Nephron progenitor cell (in vitro differentiated cells): ENCODE data around the gene CACNA2D3.

Experiments used
- DNase-seq: peaks from one replicate; pipeline ENCODE4 v3.0.0; 2021
- H3K27ac Mint-ChIP-seq: 2 replicates; pipeline ENCODE4 v1.8.0; 2021; ENCODE audit warnings: mild to moderate bottlenecking, moderate library complexity, mixed read lengths
- H3K27me3 Mint-ChIP-seq: 2 replicates; pipeline ENCODE4 v1.8.0; 2021; ENCODE audit warnings: mild to moderate bottlenecking, low read depth, mixed read lengths; ENCODE audit not compliant: poor library complexity
- H3K36me3 Mint-ChIP-seq: 2 replicates; pipeline ENCODE4 v1.8.0; 2021; ENCODE audit warnings: low read depth, mixed read lengths
- H3K4me1 Mint-ChIP-seq: 2 replicates; pipeline ENCODE4 v1.8.0; 2021; ENCODE audit warnings: mixed read lengths
- H3K4me3 Mint-ChIP-seq: 2 replicates; pipeline ENCODE4 v1.8.0; 2021; ENCODE audit warnings: mild to moderate bottlenecking, moderate library complexity, mixed read lengths
- H3K9me3 Mint-ChIP-seq: 2 replicates; pipeline ENCODE4 v1.8.0; 2021; ENCODE audit warnings: mild to moderate bottlenecking, moderate library complexity, mixed read lengths
- TF ChIP-seq, protein P1 (sequence below): fragments of 200-600 bp; sonication (generic); IDR thresholded peaks from 2 replicates; pipeline ENCODE4 v1.5.0; 2021; ENCODE audit warnings: antibody characterized with exemption

CACNA2D3 gene

DNA sequence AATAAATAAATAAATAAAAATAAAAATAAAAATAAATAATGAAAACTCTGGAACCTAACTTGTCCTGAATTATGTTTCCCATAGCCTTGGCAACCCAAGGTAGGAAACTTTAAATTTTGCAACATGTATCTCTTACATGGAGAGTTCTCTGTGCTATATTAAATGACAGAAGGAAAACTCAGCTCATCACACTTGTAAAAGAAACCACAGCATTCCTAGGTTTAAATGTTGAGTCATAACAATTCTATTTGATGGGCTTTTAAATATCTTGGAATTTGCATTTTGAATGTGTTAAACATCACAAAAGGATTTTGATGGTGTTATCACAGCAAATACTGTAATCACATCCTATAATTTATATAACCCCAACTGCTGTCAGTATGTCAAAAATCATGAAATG, 661.3 kb downstream of the CACNA2D3 start:
- no peak overlapping the region for H3K27ac Mint-ChIP-seq
- no peak for DNase-seq
- H3K9me3 Mint-ChIP-seq = peaks cover 16% of the 10 kb centered on the region
- peaks cover 12% of the 10 kb centered on the region for H3K27me3 Mint-ChIP-seq
- no peaks in the 10 kb centered on the region for H3K36me3 Mint-ChIP-seq
- H3K4me1 Mint-ChIP-seq = peaks cover 9% of the 10 kb centered on the region
- TF ChIP-seq, protein P1, sequence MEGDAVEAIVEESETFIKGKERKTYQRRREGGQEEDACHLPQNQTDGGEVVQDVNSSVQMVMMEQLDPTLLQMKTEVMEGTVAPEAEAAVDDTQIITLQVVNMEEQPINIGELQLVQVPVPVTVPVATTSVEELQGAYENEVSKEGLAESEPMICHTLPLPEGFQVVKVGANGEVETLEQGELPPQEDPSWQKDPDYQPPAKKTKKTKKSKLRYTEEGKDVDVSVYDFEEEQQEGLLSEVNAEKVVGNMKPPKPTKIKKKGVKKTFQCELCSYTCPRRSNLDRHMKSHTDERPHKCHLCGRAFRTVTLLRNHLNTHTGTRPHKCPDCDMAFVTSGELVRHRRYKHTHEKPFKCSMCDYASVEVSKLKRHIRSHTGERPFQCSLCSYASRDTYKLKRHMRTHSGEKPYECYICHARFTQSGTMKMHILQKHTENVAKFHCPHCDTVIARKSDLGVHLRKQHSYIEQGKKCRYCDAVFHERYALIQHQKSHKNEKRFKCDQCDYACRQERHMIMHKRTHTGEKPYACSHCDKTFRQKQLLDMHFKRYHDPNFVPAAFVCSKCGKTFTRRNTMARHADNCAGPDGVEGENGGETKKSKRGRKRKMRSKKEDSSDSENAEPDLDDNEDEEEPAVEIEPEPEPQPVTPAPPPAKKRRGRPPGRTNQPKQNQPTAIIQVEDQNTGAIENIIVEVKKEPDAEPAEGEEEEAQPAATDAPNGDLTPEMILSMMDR = no peak
- H3K4me3 Mint-ChIP-seq = no peak overlapping the region

DNA sequence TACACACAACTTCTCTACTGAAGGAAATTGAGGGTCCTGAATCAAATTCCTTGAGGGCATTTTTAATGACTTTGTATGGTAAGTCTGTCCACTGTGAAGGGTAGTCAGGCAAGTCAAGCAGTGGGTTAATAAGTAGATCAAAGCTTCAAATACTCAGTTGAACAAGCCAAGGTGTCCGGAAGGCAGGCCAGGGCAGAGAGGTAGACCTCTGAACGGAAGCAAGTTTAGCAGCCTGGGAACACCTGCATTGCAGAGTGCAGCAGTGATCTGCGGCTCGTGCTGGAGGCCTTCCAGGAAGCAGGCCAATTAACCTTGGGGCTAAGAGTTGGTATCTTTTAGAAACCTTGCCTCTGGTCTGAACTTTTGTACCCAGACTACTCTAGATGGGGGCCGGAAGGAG, 661.7 kb downstream of the CACNA2D3 start:
- TF ChIP-seq, protein P1 = no peak
- H3K4me3 Mint-ChIP-seq = no peak overlapping the region
- no peak overlapping the region for H3K27ac Mint-ChIP-seq
- H3K4me1 Mint-ChIP-seq = peaks cover 9% of the 10 kb centered on the region
- peaks cover 12% of the 10 kb centered on the region for H3K27me3 Mint-ChIP-seq
- DNase-seq = no peak
- no peaks in the 10 kb centered on the region for H3K36me3 Mint-ChIP-seq
- peaks cover 16% of the 10 kb centered on the region for H3K9me3 Mint-ChIP-seq

DNA sequence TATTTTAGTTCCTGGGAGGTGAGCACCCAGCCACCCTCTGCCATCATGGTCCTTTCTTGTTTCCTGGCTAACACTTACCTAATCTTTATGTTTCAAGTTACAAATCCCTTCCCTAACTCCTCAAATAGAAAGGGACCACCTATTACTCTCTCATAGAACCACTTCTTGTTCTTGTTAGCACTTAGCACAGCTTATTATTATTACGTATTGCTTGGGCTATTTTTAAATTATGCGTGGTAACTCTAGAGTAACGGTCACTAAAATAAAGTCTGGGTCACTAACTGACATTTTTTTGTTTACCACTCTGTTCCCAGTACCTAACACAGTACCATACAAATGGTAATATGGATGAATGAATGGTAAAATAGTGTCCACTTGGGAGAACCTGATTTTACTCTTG, 663.6 kb downstream of the CACNA2D3 start:
- H3K27me3 Mint-ChIP-seq = peaks cover 12% of the 10 kb centered on the region
- DNase-seq = no peak
- TF ChIP-seq, protein P1 = no peak
- H3K9me3 Mint-ChIP-seq = peaks cover 16% of the 10 kb centered on the region
- H3K4me3 Mint-ChIP-seq = no peak overlapping the region
- no peak overlapping the region for H3K27ac Mint-ChIP-seq
- no peaks in the 10 kb centered on the region for H3K36me3 Mint-ChIP-seq
- H3K4me1 Mint-ChIP-seq = no peaks in the 10 kb centered on the region

DNA sequence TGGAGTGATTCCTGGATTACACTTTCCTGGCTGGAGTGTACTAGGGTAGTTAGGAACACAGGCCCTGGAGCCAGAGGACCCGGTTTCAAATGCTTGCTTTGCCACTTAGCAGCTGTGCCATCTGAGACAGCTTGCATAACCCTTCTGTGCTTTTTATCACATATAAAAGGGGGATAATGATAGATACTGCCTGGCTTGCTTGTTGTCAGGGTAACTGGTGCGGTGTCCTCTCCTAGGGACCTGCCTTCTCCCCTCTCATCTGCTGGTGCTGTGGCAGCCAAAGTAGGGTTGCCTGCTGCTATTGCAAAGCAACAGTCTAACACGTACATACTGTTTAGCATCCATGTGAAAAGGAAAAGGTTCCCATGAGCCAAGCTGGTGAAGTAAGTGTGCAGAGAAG, 667.7 kb downstream of the CACNA2D3 start:
- TF ChIP-seq, protein P1 = no peak
- Mint-ChIP-seq H3K9me3 (peaks cover 25% of the 10 kb centered on the region), H3K27me3 (peaks cover 5% of the 10 kb centered on the region), H3K36me3 (peaks cover 4% of the 10 kb centered on the region), H3K4me3 (no peak overlapping the region), H3K4me1 (peaks cover 9% of the 10 kb centered on the region), H3K27ac (no peak overlapping the region)
- DNase-seq = no peak

DNA sequence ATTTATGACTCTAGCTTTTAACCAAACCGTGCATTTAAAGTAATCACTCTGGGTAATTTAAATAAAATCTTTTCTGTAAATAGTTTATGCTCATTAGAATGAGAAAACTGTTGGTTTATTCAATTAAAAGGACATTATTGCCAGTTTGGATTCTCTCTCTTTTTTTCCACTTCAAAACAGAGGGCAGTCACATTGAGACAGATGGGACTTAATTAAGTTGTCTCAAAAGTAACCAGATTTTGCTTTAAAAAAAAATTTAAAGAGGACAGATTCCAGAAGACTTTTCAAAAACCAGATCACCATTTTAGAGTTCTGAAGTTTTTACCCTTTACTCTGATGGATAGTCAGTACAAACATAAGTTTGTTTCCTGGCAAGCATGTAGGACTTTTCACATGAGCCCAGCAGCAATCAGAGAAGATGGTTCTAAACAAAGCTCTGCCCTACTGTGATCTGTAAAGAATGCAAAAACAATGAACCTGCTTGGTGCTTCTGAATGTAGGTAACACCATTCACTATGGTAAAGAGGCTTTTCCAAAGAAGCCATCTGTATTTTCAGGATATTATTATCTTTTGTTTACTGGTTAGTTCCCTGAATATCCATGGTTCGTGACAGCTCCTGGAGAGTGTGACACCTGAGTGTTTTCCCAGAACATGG, 669.3 kb downstream of the CACNA2D3 start:
- H3K4me3 Mint-ChIP-seq = no peak overlapping the region
- H3K4me1 Mint-ChIP-seq = peaks cover 9% of the 10 kb centered on the region
- H3K27ac Mint-ChIP-seq = no peak overlapping the region
- peaks cover 5% of the 10 kb centered on the region for H3K36me3 Mint-ChIP-seq
- no peaks in the 10 kb centered on the region for H3K27me3 Mint-ChIP-seq
- no peak for DNase-seq
- peaks cover 35% of the 10 kb centered on the region for H3K9me3 Mint-ChIP-seq
- TF ChIP-seq, protein P1 = no peak

DNA sequence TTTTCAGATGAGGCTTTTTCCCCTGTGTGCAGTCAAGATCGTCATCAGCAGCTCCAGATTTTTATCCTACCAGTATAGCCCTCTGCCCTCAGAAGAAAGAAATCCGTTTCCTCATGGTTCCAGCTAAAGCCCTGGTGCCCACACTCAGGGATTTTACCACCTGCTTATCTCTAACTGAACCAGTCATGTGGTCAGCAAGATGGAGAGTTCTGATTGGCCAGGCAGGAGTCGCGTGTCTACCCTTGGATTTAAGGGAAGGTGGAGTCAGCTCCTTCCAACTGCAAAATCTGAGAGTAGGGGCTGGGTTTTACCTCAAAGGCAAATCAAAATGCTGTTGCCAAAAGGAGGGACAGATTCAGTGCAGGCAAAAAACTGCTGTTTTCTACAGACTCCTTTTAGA, 670.2 kb downstream of the CACNA2D3 start:
- TF ChIP-seq, protein P1 = no peak
- H3K36me3 Mint-ChIP-seq = peaks cover 5% of the 10 kb centered on the region
- peaks cover 28% of the 10 kb centered on the region for H3K9me3 Mint-ChIP-seq
- H3K4me3 Mint-ChIP-seq = no peak overlapping the region
- no peak overlapping the region for H3K27ac Mint-ChIP-seq
- H3K4me1 Mint-ChIP-seq = peaks cover 15% of the 10 kb centered on the region
- DNase-seq = no peak
- no peaks in the 10 kb centered on the region for H3K27me3 Mint-ChIP-seq
